PC-3 (cell line): ENCODE measurements around the gene WSCD2. TPM values are rescaled to one million over a fixed set of nuclear protein-coding genes. Genes with fewer than 3 reads are reported as not detected.

Experiments used
- ATAC-seq: fragments of 200-7000 bp; cut with Tn5 transposase; 2 replicates; pipeline ENCODE4 v1.9.1; 2020; ENCODE audit warnings: mild to moderate bottlenecking, moderate library complexity
- BruUV-seq: library from RNA; stranded (reverse); fragments of 400-500 nt; replicated peaks from 2 replicates; lab custom pipeline; 2021; lab: Mats Ljungman, UMichigan
- CTCF ChIA-PET: fragments of 300-600 bp; sonication (Branson Sonifier 250); formaldehyde crosslinking; loops from one replicate; lab custom pipeline; 2022; ENCODE audit warnings: antibody characterized with exemption; lab: Charles Lee
- POLR2A ChIA-PET: fragments of 300-600 bp; sonication (Branson Sonifier 250); formaldehyde crosslinking; loops from one replicate; lab custom pipeline; 2022; ENCODE audit warnings: antibody characterized with exemption; ENCODE audit not compliant: unreplicated experiment; lab: Charles Lee
- DNase-seq: peaks from one replicate; pipeline ENCODE4 v3.0.0-alpha.2; 2015
- H2AFZ ChIP-seq: fragments of 300-600 bp; sonication (generic); 2 replicates; pipeline ENCODE4 v1.6.0; 2016; ENCODE audit warnings: antibody characterized with exemption, low read length
- H3F3A ChIP-seq: fragments of 300-600 bp; sonication (generic); one replicate; pipeline ENCODE4 v1.6.0; 2017; ENCODE audit warnings: antibody characterized with exemption, low read length, control low read depth, mild to moderate bottlenecking; ENCODE audit not compliant: unreplicated experiment
- H3K27ac ChIP-seq: fragments of 300-600 bp; sonication (generic); 2 replicates; pipeline ENCODE4 v1.5.1; 2016; ENCODE audit warnings: mild to moderate bottlenecking, low read length
- H3K27me3 ChIP-seq: fragments of 300-600 bp; sonication (generic); 2 replicates; pipeline ENCODE4 v1.6.1; 2016; ENCODE audit warnings: low read length, mixed read lengths
- H3K36me3 ChIP-seq: fragments of 300-600 bp; sonication (generic); 2 replicates; pipeline ENCODE4 v1.6.1; 2016; ENCODE audit warnings: low read depth, mixed run types, low read length, mixed read lengths
- H3K4me1 ChIP-seq: fragments of 300-600 bp; sonication (generic); 2 replicates; pipeline ENCODE4 v1.5.1; 2016; ENCODE audit warnings: low read length; ENCODE audit not compliant: insufficient read depth
- H3K4me2 ChIP-seq: fragments of 300-600 bp; sonication (generic); 2 replicates; pipeline ENCODE4 v1.6.0; 2016; ENCODE audit warnings: low read length
- H3K4me3 ChIP-seq: fragments of 300-600 bp; sonication (generic); 2 replicates; pipeline ENCODE4 v1.5.1; 2016; ENCODE audit warnings: mild to moderate bottlenecking, low read length, mixed read lengths
- H3K79me2 ChIP-seq: fragments of 300-600 bp; sonication (generic); 2 replicates; pipeline ENCODE4 v1.6.1; 2017; ENCODE audit warnings: low read length, mixed read lengths
- H3K9ac ChIP-seq: fragments of 300-600 bp; sonication (generic); 2 replicates; pipeline ENCODE4 v1.6.0; 2016; ENCODE audit warnings: mild to moderate bottlenecking, low read length
- H3K9me2 ChIP-seq: fragments of 300-600 bp; sonication (generic); replicated peaks from 2 replicates; pipeline ENCODE4 v1.6.1; 2016; ENCODE audit warnings: mixed run types, low read length, mixed read lengths
- H3K9me3 ChIP-seq: fragments of 300-600 bp; sonication (generic); 2 replicates; pipeline ENCODE4 v1.6.1; 2016; ENCODE audit warnings: low read length, mixed read lengths
- H4K20me1 ChIP-seq: fragments of 300-600 bp; sonication (generic); 2 replicates; pipeline ENCODE4 v1.6.1; 2016; ENCODE audit warnings: low read length, mixed read lengths
- CTCF ChIP-seq: fragments of 300-600 bp; sonication (generic); conservative IDR thresholded peaks from 2 replicates; pipeline ENCODE4 v1.5.1; 2017; ENCODE audit warnings: antibody characterized with exemption, low read depth, mild to moderate bottlenecking, low read length
- EZH2 ChIP-seq: fragments of 300-600 bp; sonication (generic); IDR thresholded peaks from one replicate; pipeline ENCODE4 v1.6.1; 2017; ENCODE audit warnings: antibody characterized with exemption, mild to moderate bottlenecking, low read length; ENCODE audit not compliant: unreplicated experiment
- EZH2phosphoT487 ChIP-seq: fragments of 300-600 bp; sonication (generic); IDR thresholded peaks from 2 replicates; pipeline ENCODE4 v1.6.1; 2018; ENCODE audit warnings: mild to moderate bottlenecking, antibody characterized with exemption, low read length, borderline replicate concordance
- intact Hi-C: fragments of 100-400 bp; cut with micrococcal nuclease; formaldehyde crosslinking; loops from 2 replicates; pipeline ENCODE4 v1.9.0; 2023
- total RNA-seq: library from RNA; depleted of rRNA; stranded (reverse); fragments of >200 nt; gene quantifications from 2 replicates; pipeline ENCODE4 v1.2.3, GENCODE V29; 2014

WSCD2 gene
- total RNA-seq, 1 experiment from 2014 or later: not detected

- intact Hi-C loops: no loop called here
- Histone ChIP-seq H3F3A (no peaks in the 10 kb centered on the region), H3K4me2 (no peak overlapping the region), H3K4me1 (no peaks in the 10 kb centered on the region), H3K9me2 (no peaks in the 10 kb centered on the region), H3K27ac (no peak overlapping the region), H3K9ac (no peak overlapping the region), H3K79me2 (no peaks in the 10 kb centered on the region), H3K9me3 (0 out of 2 replicates have a peak, but pooled peaks cover 9% of the 10 kb centered on the region), H3K27me3 (peaks cover 33% of the 10 kb centered on the region), H3K4me3 (no peak overlapping the region), H4K20me1 (no peaks in the 10 kb centered on the region), H3K36me3 (no peaks in the 10 kb centered on the region), H2AFZ (no peak overlapping the region)
- no TSS peak for BruUV-seq
- DNase-seq (no peak), ATAC-seq (no peak)
- ChIA-PET CTCF (no interaction called here), POLR2A (no interaction called here)
- TF ChIP-seq CTCF (no peak), EZH2phosphoT487 (no peak), EZH2 (no peak)
Measured at GRCh38 chr12:108207791-108208730, 79.0 kb downstream of the WSCD2 start.

- no peak overlapping the region for H3K27ac ChIP-seq
- no peak overlapping the region for H3K4me2 ChIP-seq
- no peak for ATAC-seq
- H3K27me3 ChIP-seq: peaks cover 25% of the 10 kb centered on the region
- BruUV-seq: no TSS peak
- H3K9me2 ChIP-seq: no peaks in the 10 kb centered on the region
- no peak for TF ChIP-seq EZH2
- no peak for TF ChIP-seq EZH2phosphoT487
- TF ChIP-seq CTCF: no peak
- no peaks in the 10 kb centered on the region for H4K20me1 ChIP-seq
- H3K4me3 ChIP-seq: no peak overlapping the region
- no peak overlapping the region for H2AFZ ChIP-seq
- POLR2A ChIA-PET: no interaction called here
- H3K4me1 ChIP-seq: no peaks in the 10 kb centered on the region
- DNase-seq: no peak
- CTCF ChIA-PET: no interaction called here
- H3K79me2 ChIP-seq: no peaks in the 10 kb centered on the region
- H3K9me3 ChIP-seq: no peaks in the 10 kb centered on the region
- no peaks in the 10 kb centered on the region for H3F3A ChIP-seq
- intact Hi-C loops: no loop called here
- H3K9ac ChIP-seq: no peak overlapping the region
- no peaks in the 10 kb centered on the region for H3K36me3 ChIP-seq
Measured at GRCh38 chr12:108210001-108210400, 80.9 kb downstream of the WSCD2 start.

- ATAC-seq (no peak), DNase-seq (no peak)
- Histone ChIP-seq H3K4me2 (no peak overlapping the region), H3K27ac (no peak overlapping the region), H3K9ac (no peak overlapping the region), H3K36me3 (no peaks in the 10 kb centered on the region), H3K79me2 (no peaks in the 10 kb centered on the region), H2AFZ (no peak overlapping the region), H3K27me3 (peaks cover 14% of the 10 kb centered on the region), H3K4me3 (no peak overlapping the region), H4K20me1 (no peaks in the 10 kb centered on the region), H3K9me2 (no peaks in the 10 kb centered on the region), H3K9me3 (no peaks in the 10 kb centered on the region), H3K4me1 (no peaks in the 10 kb centered on the region), H3F3A (no peaks in the 10 kb centered on the region)
- intact Hi-C loops: no loop called here
- POLR2A ChIA-PET: no interaction called here
- CTCF ChIA-PET: no interaction called here
- BruUV-seq: no TSS peak
- TF ChIP-seq EZH2phosphoT487 (no peak), EZH2 (no peak), CTCF (no peak)
Measured at GRCh38 chr12:108211157-108211556, 82.1 kb downstream of the WSCD2 start.
